IPS DF 6.9 (cell line): Measurements from ENCODE around the gene NDOR1.

Source experiments
- DNase-seq: peaks from one replicate; pipeline ENCODE4 v3.0.0-alpha.2; 2013; ENCODE audit warnings: low read depth, low spot score
- H3K27ac ChIP-seq: one replicate; pipeline ENCODE4 v1.5.1; 2013; ENCODE audit warnings: low read length, control low read depth
- H3K27me3 ChIP-seq: 2 replicates; pipeline ENCODE4 v1.6.1; 2013; ENCODE audit warnings: mild to moderate bottlenecking, low read length; ENCODE audit not compliant: control insufficient read depth, insufficient read depth
- H3K36me3 ChIP-seq: 2 replicates; pipeline ENCODE4 v1.6.1; 2013; ENCODE audit warnings: low read length; ENCODE audit not compliant: control insufficient read depth, insufficient read depth
- H3K4me1 ChIP-seq: 2 replicates; pipeline ENCODE4 v1.6.1; 2013; ENCODE audit warnings: low read length; ENCODE audit not compliant: control insufficient read depth, insufficient read depth
- H3K4me3 ChIP-seq: 2 replicates; pipeline ENCODE4 v1.5.1; 2013; ENCODE audit warnings: mild to moderate bottlenecking, low read length
- H3K9me3 ChIP-seq: 2 replicates; pipeline ENCODE4 v1.6.1; 2013; ENCODE audit warnings: low read length, inconsistent platforms; ENCODE audit not compliant: control insufficient read depth, insufficient read depth
- WGBS: extraction: QIAGEN DNeasy Blood & Tissue Kit; methylation state at CpG from one replicate; pipeline ENCODE4 v1.1.7; 2013; ENCODE audit warnings: mixed read lengths, missing lambda C conversion rate; ENCODE audit not compliant: insufficient read length, insufficient coverage; 5-methylcytosine and 5-hydroxymethylcytosine counted together

NDOR1 gene

GRCh38 chr9:137205126-137206069, at the start of gene NDOR1, which contains the start of gene TMEM203:
Gene NDOR1 (plus strand): TSS chr9:137205700. CDS start chr9:137205778, 78 bp downstream.
Gene TMEM203 (minus strand): TSS chr9:137205648. CDS start chr9:137205414, 234 bp downstream.
- Histone ChIP-seq H3K36me3 (0 out of 2 replicates have a peak, but pooled peaks cover 3% of the 10 kb centered on the region), H3K9me3 (no peaks in the 10 kb centered on the region), H3K27me3 (no peaks in the 10 kb centered on the region), H3K4me1 (peaks cover 4% of the 10 kb centered on the region; the same call in 1 of the 2 replicates), H3K4me3 (peak within 1 kb of the TSS; percentile 78), H3K27ac (no peak within 1 kb of the TSS)
- no CpG with 5 or more reads among the region's 98 CpGs for WGBS
- DNase-seq = no peak

- DNase-seq = no peak
- no CpG with 5 or more reads among the region's 65 CpGs for WGBS
- H3K4me3 ChIP-seq = peak overlapping the region; percentile 18; the same call in 1 of the 2 replicates
Observed at GRCh38 chr9:137156567-137157375, 48.7 kb upstream of the NDOR1 start.

GRCh38 chr9:137157618-137158415, 47.7 kb upstream of the NDOR1 start:
- Histone ChIP-seq H3K4me1 (peaks cover 10% of the 10 kb centered on the region; the same call in 1 of the 2 replicates), H3K4me3 (no peak overlapping the region), H3K27me3 (peaks cover 23% of the 10 kb centered on the region; the same call in 1 of the 2 replicates), H3K9me3 (no peaks in the 10 kb centered on the region), H3K27ac (no peak overlapping the region), H3K36me3 (no peaks in the 10 kb centered on the region)
- WGBS = no CpG with 5 or more reads among the region's 19 CpGs
- DNase-seq = no peak

More at GRCh38 chr9:137156567-137157375, 48.7 kb upstream of the NDOR1 start:
- Histone ChIP-seq H3K9me3 (no peaks in the 10 kb centered on the region), H3K27me3 (peaks cover 19% of the 10 kb centered on the region; the same call in 1 of the 2 replicates), H3K27ac (no peak overlapping the region), H3K4me1 (peaks cover 8% of the 10 kb centered on the region; the same call in 1 of the 2 replicates), H3K36me3 (no peaks in the 10 kb centered on the region)

- Histone ChIP-seq H3K36me3 (no peaks in the 10 kb centered on the region), H3K27ac (no peak overlapping the region), H3K4me3 (no peak overlapping the region), H3K9me3 (no peaks in the 10 kb centered on the region), H3K4me1 (peaks cover 10% of the 10 kb centered on the region; the same call in 1 of the 2 replicates), H3K27me3 (peaks cover 28% of the 10 kb centered on the region; the same call in 1 of the 2 replicates)
- no CpG with 5 or more reads among the region's 4 CpGs for WGBS
- no peak for DNase-seq
Observed at GRCh38 chr9:137158625-137159024, 46.9 kb upstream of the NDOR1 start.

GRCh38 chr9:137159105-137160053, 46.1 kb upstream of the NDOR1 start:
- Histone ChIP-seq H3K9me3 (no peaks in the 10 kb centered on the region), H3K4me1 (peaks cover 10% of the 10 kb centered on the region; the same call in 1 of the 2 replicates), H3K27me3 (peaks cover 28% of the 10 kb centered on the region; the same call in 1 of the 2 replicates), H3K4me3 (no peak overlapping the region), H3K27ac (no peak overlapping the region), H3K36me3 (no peaks in the 10 kb centered on the region; the same call in 1 of the 2 replicates)
- WGBS = no CpG with 5 or more reads among the region's 14 CpGs
- DNase-seq = no peak

GRCh38 chr9:137160054-137160425, 45.5 kb upstream of the NDOR1 start:
- H3K27me3 ChIP-seq = peaks cover 28% of the 10 kb centered on the region; the same call in 1 of the 2 replicates
- WGBS = no CpG with 5 or more reads among the region's 17 CpGs
- H3K9me3 ChIP-seq = no peaks in the 10 kb centered on the region
- DNase-seq = no peak
- no peaks in the 10 kb centered on the region; the same call in 1 of the 2 replicates for H3K36me3 ChIP-seq
- peaks cover 10% of the 10 kb centered on the region; the same call in 1 of the 2 replicates for H3K4me1 ChIP-seq
- H3K4me3 ChIP-seq = no peak overlapping the region
- no peak overlapping the region for H3K27ac ChIP-seq

GRCh38 chr9:137160716-137161557, 44.6 kb upstream of the NDOR1 start:
- no peak for DNase-seq
- peak overlapping the region; percentile 1; the same call in 1 of the 2 replicates for H3K4me3 ChIP-seq
- no peaks in the 10 kb centered on the region for H3K9me3 ChIP-seq
- H3K4me1 ChIP-seq = peaks cover 10% of the 10 kb centered on the region; the same call in 1 of the 2 replicates
- no peak overlapping the region for H3K27ac ChIP-seq
- no peaks in the 10 kb centered on the region; the same call in 1 of the 2 replicates for H3K36me3 ChIP-seq
- peaks cover 24% of the 10 kb centered on the region; the same call in 1 of the 2 replicates for H3K27me3 ChIP-seq
- WGBS = no CpG with 5 or more reads among the region's 56 CpGs
